Measurements from ENCODE around the gene NEDD4L.
A peak's percentile ranks its signal among the peaks of the same experiment; 100 is the strongest.

The NEDD4L gene

DNA sequence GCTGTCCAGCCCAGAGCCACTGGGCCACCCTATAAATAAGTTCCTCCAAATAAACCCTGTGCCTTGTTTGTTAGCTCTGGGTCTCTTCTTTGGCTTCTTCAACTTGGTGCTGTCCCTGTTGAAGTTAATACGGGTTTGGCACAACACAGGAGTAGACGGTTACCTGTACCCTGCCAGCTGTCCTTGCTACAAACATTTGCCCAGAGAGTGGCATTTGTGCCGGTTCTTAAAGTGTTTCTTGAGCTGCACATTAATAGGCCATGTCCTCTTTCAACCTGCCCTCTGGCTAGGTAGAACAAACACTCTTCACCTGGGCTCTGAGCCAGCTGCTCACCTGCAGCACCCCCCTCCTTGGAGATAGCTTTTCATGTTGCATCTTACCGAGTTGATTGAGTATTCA, 139.2 kb downstream of the NEDD4L start:
- DNase-seq (ENCODE audit: low spot score), result no peak

DNA sequence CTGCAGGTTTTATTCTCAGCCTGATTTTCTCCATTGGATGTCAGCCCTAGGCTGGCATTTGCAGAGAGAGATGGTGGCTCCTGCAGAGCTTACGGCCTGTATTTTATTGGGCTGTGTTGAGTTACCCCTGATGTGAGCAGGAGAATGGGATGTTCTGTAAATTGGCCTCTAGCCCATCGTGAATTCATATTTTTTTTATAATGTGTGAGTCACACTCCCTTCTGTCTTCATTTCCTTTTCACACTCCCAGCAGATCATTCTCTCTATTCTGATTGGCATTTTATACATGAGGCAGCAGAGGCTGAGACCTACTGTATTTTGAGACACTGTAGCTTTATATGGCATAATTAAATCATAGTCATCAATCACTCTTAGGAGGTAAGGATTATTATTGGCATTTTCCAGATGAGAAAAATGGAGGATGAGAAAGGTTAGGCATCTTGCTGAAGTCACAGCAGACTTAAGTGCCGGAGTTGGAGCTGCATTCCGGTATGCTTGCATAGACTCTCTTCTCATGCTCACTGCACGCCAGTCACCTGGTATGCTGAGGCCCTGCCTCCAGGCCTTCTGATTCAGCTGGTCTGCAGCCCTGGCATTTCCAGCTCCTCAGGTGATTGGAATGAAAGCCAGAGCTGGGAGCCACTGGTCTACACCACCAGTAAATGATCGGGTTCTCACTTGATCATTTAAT, 142.4 kb downstream of the NEDD4L start:
- DNase-seq (ENCODE audit: low spot score), result peak; percentile 35

DNA sequence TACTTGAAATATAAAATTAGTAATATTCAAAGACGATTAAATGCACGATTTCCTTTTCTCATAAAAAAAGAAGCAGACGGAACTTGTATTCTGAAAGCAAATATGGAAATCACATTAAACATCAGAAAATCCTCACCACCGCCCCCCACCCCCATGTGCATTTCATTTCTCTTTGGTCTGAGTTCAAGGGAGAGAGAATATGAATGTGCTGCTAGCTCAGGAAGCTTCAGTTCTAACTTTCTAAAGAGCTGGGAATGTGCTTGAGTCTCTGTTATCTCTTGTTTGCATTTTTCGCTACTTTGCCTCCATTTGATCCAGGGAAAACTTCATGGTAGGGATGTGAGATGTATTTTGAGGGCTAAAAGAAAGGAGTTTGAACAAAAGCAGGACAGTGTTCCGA, 143.6 kb downstream of the NEDD4L start:
- DNase-seq (ENCODE audit: low spot score), result no peak

DNA sequence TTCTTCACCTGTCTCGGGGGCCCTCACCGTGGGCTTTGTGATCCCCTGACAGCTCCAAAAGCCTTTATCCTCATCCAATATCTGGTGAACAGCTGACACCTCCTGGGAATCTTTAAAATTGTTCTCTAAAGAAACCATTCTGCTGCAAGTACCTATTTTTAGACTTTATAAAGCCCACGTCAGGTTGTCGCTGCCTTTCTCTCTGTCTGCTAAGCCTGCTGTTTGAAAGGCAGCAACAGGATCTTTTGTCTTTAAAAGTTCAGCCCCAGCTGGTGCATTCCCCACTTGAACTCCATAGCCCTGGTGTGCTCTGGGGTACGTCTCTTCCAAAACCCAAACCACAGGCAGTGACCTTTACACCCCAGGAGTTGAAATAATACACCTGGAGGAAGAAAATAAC, 145.0 kb downstream of the NEDD4L start:
- DNase-seq (ENCODE audit: low spot score), result no peak

DNA sequence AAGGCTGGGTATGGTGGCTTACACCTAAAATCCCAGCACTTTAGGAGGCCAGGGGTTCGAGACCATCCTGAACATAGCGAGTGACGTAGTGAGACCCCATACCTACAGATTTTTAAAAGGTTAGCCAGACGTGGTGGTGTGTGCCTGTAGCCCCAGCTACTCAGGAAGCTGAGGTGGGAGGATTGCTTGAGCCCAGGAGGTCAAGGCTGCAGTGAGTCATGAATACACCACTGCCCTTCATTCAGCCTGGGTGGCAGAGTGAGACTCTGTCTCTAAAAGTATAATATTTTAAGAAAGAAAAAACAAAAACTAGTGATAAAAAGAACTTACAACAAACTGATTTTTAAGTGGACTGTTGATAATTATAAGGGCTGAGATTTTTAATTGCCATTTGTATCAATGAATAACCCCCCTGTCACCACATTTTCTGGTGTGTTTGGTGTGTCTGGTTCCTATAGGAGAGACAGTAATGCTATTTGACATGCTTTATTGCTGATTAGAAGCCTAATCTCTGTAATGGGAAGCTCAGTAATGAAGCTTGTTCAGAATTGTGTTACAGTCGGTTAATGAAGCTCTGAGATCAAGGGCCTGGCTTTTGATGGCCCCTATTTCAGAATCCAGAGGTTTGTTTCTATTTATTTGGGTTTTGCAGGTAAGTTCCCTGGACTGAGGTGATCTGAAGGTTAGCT, 147.0 kb downstream of the NEDD4L start:
- DNase-seq (ENCODE audit: low spot score), result no peak

DNA sequence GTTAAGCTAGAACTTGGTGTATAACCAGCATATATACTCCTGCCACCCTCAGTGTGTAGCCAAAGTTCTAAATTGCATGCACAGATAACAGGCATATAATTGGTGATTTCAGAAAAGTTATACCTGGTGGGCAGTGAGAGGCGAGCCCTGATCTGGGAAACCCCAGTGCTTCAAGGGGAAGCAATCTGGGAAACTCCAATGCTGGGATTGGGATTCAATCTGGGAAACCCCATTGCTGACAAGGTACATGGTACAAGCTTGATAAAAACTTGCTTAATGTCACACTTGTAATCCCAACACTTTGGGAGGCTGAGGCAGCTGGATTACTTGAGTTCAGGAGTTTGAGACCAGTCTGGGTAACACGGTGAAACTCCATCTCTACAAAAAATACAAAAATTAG, 147.6 kb downstream of the NEDD4L start:
- DNase-seq (ENCODE audit: low spot score), result no peak

DNA sequence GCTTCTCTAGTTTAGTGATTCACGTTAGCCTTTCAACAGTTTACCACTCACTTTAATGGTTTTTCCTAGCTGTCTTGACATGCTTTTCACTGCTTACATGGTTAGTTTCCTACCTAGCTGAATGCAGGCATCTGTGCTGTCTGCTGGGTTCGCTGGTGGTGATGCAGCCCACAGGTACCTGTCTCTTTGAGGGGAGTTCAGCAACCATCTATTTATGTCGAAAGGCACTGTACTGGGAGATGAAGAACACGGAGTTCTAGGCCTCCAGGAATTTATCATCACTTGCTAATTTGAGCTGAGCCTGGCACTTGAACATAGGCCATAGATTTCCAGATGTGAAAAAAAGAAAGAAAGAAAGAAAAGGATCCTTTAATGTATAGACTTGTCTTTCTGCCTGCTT, 148.5 kb downstream of the NEDD4L start:
- DNase-seq (ENCODE audit: low spot score), result no peak

DNA sequence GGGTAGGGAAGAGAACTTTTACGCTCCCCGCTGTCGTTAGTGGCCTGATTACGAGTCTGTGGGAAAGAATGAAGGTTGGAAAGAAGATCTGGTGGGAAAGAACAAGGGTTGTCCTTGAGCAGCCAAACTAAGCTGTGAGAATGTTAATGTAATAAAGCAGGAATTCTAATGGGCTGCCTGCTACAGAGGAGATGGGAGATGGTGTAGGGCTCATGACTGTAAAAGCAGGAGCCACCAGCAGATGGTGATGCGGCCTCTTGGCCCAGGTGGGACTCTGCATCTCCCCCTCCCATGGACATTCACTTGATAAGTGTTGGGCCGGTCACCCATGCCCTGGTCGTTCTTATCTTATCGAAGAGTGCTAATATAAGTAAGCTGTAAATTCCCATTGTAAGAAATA, 150.0 kb downstream of the NEDD4L start:
- peak; percentile 30 for DNase-seq (ENCODE audit: low spot score)

DNA sequence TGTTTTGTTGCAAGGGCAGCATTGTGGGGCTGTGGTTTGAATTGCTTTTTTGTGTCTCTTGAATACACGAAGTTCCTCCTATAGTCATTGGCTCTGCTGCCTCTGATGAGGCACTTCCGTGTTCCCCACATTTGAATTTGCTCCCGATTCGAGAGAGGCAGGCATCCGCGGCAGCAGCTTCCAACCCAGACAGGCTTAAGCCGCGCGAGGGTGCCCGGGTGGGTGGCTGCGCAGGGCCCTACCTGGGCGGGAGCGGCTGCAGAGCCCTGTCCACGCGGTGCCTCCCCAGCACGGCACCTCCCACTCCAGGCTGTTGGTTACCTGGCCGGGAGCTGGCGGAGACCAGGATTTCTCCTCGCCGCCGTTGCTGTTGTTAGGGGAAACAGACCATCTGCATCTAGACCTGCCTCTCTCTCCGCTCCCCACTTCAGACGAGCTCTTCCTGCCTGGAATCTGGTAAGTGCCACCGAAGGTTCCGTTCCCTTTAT, 151.3 kb downstream of the NEDD4L start:
- peak; percentile 70 for DNase-seq (ENCODE audit: low spot score)

DNA sequence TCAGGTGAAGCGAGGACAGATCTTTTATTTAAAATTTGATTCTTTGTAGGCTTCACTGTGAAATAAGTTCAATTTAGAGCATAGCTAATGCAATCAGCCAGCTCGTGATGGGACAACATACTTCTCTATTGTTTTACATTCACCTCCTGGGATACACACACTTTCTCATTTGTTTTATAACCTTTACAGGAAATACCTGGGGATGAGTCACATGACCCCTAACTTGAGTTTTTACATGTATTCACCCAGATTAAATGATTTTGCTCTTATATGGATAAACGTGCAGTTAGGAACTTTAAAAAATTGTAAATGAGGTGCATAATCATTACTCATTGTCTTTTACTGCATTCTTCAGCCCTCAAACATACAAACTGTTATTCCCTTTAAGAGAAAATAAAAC, 152.1 kb downstream of the NEDD4L start:
- DNase-seq (ENCODE audit: low spot score), result no peak

DNA sequence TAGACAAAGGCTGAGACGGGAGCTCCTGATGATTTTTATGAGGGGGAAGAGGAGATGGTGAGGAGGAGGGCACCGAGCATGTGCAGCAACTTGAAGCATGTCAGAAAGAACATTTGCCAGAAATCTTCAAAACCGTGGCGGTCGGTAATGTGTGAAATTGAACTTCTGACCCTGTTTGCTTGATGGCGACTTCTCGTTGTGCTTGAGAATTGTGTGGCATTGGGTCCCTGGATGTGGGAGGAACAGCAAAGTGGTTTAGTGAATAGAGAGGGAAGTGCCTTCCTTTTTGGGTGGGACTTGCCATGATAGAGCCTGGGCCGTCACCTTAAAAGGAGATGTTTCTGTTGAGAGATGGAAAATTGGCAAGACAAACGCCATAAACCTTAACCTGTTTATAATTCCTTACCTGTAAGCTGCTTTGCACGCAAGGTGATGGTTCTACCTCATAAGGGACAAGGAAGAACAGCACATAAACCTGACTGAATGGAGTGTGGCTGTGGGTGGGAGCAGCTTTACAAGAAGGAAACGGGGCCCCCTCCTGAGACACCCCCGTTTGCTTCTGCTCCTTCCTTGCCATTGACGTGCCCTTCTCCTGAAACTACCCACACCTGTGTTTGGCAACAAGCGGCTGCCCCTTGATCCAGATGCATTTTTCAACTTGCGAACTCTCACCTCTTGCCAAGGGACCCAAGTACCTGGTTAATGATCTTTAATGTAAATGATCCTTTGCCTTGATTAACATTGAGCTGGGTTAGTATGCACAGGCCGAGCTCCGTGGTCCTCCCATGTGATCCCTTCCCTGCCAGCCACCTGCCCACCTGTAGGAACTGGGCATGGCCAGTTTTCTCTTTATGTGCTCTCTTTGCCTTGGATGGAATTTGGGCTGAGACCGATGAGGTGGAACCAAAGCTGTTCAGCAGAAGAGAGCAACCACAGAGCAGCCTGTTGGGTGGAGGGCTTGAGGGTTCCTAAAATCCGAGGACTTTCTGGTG, 153.2 kb downstream of the NEDD4L start:
- DNase-seq (ENCODE audit: low spot score), result no peak

DNA sequence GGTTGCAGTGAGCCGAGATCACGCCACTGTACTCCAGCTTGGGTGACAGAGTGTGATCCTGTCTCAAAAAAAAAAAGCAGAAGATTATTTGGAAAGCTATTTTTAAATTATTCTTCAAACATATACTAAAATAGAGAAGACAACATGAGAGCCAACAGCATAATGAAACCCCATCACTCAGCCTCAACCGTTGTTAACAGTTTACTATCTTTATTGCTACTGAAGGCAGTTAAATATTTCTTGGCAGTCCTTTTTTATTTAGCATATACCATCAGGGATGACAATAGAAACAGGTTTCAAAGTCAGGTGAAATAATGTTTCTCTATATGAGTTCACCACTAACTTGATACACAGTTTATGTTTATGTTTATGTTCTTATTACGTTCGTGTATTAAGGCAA, 157.2 kb downstream of the NEDD4L start:
- no peak for DNase-seq (ENCODE audit: low spot score)

DNA sequence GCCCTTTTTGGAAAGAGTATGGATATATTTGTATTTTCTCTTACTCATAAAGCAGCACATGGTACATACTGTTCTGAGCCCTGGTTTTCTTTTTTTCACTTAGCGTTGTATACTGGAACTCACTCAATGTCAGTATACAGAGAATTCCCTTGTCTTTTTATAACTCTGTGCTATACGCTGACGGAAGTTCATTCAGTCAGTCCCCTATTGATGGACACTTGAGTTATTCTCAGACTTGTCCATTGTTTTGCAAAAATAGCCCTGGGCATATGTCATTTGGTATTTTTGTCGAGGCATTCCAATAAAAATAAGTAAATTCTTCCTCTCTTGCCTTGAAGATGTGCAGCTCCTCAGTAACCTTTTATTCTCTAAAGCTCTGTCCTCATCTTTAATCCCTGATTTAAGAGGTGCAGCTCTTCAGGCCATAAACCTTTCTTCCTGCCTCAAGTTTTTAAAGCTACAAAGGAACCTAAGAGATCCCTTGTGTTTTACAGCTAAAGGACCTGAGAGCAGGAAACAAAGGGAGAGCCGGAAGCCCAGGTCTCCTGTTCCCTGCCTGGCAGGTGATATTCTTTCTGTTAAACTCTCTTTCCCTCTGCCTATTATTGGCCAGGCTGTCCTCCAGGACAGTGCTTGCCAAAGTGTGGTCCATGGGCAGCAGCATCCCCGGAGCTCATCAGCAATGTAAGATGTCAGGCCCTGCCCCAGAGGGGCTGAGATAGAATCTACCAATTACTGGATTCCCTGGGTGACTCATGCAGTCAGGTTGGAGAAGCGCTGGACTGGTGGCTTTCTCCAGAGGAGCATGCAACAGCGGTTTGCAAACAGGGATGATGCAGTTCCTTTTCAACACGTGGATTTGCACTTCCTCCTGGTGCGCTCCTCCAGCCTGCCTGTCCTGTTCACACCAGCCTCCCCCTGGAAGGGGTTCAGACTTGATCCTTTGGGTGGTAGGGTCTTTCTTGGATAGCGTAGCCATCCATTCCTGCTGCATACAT, 158.0 kb downstream of the NEDD4L start:
- no peak for DNase-seq (ENCODE audit: low spot score)

DNA sequence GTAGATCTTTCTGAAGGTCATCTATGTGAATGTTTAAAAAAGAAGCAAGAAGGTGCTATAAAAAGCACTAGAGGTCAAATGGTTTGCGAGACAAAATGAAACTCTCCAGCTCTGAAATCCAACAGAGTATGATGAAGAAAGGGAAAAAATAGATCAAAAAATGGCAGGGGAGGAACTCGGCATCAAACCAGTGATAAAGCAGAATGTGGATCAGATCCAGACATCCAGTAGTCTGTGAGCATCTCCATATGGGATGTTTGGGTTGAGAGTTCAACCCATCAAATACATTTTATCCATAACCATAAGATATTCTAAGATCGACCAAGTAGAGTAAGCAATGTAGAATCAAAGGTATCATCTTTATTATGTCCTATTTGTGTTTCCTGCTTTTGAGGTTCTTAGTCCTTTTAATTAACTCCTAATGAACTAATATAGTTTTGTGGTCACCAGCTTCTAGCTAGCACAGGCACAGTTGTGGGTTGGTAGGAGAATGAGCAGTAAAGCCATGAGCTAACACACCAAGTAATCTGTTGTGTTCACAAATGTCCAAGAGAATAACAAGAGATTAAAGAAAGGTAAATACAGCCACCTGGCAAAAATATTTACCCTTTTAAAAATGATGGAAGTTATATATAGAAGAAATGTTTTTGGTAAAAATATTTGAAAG, 160.9 kb downstream of the NEDD4L start:
- no peak for DNase-seq (ENCODE audit: low spot score)

DNA sequence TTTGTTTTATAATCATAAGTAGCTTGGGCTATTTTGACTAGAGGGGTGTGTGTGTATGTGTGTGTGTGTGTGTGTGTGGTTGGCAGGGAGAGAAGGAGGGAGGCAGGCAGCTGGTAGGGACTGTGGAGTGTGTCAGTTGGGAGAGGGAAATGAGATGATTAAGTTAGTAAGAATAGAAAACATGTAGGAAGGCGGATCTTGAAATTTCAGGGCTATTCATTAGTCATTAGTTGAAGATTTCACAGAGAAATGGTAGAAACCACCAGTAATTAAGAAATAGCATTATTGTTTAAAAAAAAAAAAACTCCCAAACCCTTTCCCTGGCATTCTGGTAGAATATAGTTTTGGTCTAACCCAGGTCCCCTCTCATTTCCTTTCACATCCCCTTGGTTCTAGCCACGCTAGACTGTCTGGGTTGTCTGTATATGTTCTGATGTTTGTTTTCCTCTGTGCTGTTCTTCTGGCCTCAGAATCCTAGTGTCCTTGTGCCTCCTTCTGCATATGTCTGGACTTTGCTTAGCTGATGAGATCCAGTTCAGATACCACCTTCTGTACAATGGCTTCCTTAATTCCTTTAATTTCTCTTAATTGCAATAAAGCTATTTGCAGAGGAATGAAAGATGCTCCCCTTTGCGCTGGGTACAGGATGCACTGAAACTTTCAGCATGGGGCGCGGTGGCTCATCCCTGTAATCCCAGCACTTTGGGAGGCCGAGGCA, 161.6 kb downstream of the NEDD4L start:
- DNase-seq (ENCODE audit: low spot score), result no peak

DNA sequence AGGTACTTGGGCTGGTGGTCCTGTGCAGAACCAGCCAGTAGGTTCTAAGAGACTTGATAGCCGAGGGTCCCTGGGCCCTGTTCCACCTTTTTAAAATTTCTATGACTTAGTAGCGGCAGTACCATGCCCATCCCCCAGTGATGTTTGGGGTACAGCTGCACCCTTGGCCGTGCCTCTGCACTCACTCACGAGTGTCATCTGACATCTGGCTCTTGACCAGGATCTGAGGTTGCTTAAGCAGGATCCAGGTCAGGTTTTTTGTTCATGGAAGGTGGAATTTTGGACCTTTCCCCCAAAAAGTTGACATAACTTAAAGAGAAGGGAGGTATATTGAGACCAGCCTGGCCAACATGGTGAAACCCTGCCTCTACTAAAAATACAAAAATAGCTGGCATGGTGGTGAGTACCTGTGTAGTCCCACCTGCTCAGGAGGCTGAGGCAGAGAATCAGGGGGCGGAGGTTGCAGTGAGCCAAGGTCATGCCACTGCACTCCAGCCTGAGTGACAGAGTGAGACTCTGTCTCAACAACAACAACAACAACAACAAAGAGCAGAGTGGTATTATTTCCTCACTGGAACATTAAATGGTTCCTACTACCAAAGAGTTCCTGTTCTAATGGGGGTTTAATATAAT, 163.6 kb downstream of the NEDD4L start:
- no peak for DNase-seq (ENCODE audit: low spot score)

DNA sequence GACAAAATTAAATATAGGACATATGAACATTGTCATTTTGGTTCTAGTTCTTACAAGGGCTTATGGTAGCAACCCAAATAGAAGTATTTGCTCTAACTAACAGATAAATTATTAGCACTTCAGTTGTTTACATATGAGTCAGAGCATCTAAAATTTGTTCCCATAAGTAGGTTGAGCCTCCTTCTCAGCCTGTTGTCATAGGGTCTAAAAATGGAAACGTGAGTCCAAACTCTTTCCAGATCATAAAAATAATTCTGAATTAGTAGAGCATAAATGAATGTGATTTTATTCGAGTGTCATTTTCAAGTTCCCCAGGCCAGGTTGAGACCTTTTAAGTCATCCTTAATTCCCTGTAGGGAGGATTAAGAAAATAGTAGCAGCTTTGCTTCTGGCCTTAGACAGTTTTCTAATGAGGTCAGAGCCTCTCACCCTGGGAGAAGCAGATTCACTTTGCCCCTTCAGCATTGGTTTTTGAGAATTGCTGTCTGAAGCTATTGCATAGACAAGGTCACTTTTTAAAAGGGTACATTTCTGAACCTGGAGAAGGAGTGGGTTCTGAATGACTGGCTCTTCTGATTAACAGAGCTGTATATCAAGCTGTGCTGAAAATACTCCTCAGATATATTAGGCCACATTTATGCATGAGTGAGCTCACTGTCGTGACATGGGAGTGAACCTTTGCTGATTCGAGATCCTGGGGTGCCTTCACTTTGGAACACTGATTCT, 164.3 kb downstream of the NEDD4L start:
- peak; percentile 43 for DNase-seq (ENCODE audit: low spot score)

DNA sequence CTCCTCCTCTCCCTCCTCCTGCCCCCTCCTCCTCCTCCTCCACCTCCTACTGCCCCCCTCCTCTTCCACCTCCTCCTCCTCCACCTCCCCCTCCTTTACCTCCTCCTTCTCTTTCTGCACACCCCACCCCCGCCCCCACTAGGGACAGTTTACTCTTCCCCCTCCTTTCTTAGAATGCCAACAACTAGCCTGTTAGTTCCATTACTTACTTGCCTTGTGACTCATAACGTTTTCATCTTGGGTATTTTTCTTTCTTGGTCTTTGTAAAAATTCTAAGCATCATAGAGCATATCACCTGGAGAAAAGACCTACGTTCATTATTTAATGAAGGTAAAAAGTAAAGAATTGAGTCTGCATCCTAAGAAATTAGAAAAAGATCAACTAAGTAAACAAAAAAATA, 165.3 kb downstream of the NEDD4L start:
- DNase-seq (ENCODE audit: low spot score), result no peak

DNA sequence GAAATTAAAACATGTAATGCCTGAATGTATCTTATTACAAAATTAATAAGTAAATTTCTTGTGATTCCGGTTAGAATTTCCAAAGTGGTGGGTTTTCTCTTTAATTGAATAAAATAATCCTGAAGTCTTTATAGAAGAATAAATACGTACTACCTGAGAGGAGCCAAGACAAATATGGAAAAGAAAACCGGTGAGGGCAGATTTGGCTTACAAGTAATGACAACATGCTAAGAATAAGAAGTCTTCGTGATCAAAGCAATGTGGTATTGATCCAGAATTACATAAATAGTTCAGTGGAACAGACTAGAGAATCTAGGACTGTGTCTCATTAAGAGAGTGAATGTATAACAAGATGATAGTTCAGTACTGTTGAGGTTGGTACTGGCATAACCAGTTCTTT, 167.5 kb downstream of the NEDD4L start:
- no peak for DNase-seq (ENCODE audit: low spot score)
